T-helper 2 cell treated with Interferon-gamma antibody and Interleukin-4, amounts not matched to agents 100 ng/mL and 5 ng/mL, for 36 hours (primary cell): ENCODE data around the gene EEF2K. TPM values are rescaled to one million over a fixed set of nuclear protein-coding genes. Genes with fewer than 3 reads are reported as not detected.
"Not testable (repeated sequence)": the region's sequence is repeated elsewhere in the genome, so short reads cannot be mapped to it uniquely, and the experiment has no call there.

Experiments used
- intact Hi-C: fragments of 100-400 bp; cut with micrococcal nuclease; formaldehyde crosslinking; loops from one replicate; pipeline ENCODE4 v1.15.1; 2023
- total RNA-seq: library from RNA; stranded (reverse); gene quantifications from 2 replicates; pipeline ENCODE4 v1.2.3, GENCODE V29; 2022

EEF2K gene
- total RNA-seq, 1 donor from 2014 or later: 31.2 TPM

DNA sequence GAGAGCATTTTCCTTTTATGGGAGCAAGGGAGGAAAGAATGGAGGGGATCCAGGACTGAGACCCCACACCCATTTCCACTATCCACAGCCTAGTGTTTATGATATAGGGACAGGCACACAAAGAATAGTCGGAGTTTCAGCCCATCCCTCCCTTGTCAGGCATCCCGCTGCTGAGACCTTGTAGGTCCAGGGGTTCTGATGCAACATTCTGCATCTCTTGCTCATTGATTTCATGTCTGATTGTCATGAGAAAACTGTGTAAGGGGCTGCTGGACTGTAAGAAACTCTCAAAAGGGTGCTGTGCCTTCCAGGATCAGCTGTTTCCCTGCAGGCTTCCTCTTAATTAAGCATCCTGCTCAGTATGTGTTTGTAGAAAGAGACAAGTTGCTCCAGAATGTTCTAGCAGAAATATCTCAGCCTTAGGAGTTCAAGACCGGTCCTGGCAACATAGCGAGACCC, 85.8 kb downstream of the EEF2K start:
- intact Hi-C loops: no loop called here

- intact Hi-C loops: no loop called here
These were observed 86.2 kb downstream of the EEF2K start for GRCh38 chr16:22292320-22292719.

DNA sequence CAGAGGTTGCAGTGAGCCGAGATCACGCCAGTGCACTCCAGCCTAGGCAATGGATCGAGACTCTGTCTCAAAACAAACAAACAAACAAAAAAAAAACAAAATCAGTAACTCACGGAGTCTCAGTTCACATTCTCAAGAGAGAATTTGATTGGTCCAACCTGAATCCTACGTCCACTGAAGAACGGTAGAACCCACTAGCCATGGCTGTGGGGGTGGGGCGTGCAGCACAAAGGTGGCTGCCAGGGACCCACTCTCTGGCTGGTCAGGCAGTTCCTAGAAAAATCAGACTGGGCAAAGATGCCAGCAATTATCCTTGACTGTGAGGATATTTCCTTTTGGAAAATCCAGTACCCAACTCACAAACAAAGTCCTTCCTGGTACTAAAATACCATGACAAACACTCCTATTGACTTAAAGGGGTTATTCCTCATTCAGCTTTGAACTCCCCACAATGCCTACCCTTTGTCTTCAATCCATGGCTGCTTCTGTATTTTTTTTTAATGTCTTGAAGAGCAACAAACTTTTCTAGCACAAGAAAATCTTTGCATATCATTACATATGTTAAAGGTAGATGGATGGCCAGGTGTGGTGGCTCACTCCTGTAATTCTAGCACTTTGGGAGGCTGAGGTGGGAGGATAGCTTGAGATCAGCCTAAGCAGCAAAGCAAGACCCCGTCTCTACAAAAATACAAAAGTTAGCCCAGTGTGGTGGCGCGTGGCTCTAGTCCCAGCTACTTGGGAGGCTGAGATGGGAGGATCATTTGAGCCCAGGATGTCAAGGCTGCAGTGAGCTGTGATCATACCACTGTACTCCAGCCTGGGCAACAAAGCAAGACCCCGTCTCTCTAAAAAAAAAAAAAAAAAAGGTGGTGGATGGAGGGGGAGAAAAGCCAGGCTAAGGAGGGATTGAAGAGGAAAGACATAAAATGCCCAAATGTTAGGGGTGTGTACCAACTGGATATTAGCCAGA, 87.3 kb downstream of the EEF2K start:
- intact Hi-C loops: no loop called here

DNA sequence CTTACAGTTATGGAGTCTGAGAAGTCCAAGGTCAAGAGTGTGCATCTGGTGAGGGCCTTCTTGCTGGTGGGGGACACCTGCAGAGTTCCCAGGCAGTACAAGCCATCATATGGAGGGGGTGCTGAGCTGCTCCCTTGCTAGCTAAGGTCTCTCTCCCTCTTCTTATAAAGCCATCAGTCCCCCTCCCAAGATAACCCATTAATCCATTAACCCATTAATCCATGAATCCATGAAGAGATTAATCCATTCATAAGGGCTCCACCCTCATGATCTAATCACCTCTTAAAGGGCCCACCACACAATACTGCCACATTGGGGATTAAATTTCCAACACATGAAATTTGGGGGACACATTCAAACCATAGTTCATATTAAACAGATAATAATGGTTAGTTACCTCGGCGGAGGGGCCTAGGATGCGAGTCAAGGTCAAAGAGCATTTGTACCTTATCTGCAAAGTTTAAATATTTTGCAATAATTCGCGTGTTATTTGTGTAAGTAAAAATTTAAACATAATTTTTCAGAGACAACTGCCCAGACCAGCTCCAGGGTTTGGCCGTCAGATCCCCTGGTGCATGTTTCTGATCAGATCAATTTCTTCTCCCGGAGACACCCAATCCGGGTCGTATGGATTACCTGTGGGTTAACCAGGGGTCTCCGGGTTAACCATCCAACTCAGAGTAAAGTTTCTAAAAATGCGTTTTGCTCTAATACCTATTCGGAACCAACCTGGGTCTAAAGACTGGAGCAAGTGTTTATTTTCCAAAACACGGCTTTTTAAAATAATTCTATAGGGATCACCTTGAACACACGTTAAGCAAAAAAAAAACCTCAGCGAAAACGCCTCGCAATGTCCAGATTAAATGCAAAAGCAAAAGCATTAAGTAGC, 90.4 kb downstream of the EEF2K start:
- intact Hi-C loops: loop anchor here (1.0 to 5.0 kb wide), 8 partner anchors 55 to 649 kb away; partner anchors contain the start of genes CDR2, EEF2K, PDZD9 and UQCRC2

- intact Hi-C loops: loop anchor here (1.0 to 5.0 kb wide), 8 partner anchors 56 to 650 kb away; partner anchors contain the start of genes CDR2, EEF2K, PDZD9 and UQCRC2
These were observed 91.2 kb downstream of the EEF2K start, which contains the start of gene POLR3E for GRCh38 chr16:22297114-22297870. Gene POLR3E, plus strand, starts transcription at chr16:22297409. Its CDS starts 5,560 bp downstream, at chr16:22302969.

GRCh38 chr16:22297871-22298733, 92.0 kb downstream of the EEF2K start:
- intact Hi-C loops: loop anchor here (1.0 to 5.0 kb wide), 8 partner anchors 57 to 651 kb away; partner anchors contain the start of genes CDR2, EEF2K, PDZD9 and UQCRC2

GRCh38 chr16:22299036-22299435, 93.0 kb downstream of the EEF2K start:
- intact Hi-C loops: loop anchor here (5.0 kb wide), 2 partner anchors 347 to 652 kb away; partner anchors contain the start of gene UQCRC2

DNA sequence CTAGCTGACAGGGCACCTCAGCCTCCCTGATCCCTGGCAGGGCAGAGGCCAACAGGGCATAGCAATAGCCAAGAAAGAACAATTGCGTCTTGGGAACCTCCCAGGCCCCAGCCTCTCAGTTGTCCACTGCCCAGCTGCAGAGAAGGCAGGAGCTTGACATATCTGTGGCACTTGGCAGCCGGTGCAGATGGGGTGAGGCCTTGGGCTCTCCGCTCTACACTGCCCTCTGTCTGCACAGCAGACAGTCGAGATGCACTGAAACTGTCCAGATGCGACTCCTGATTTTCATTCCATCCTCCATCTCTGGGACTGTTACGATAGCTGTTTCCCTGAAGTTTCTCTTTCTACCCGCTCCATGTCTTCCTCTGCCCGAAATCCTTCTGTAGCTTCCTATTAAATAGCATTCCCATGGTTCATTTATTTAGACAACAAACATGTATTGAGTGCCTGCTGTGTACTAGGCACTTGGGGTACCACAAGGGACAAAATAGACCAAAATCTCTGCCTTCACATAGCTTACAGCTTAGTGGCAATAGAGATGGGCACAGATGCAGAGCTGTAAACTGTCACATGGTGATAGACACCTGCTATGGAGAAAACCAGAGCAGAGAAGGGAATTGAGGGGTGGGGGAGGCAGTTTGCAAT, 94.5 kb downstream of the EEF2K start:
- intact Hi-C loops: no loop called here

GRCh38 chr16:22301423-22301822, 95.3 kb downstream of the EEF2K start:
- intact Hi-C loops: not testable (repeated sequence)

DNA sequence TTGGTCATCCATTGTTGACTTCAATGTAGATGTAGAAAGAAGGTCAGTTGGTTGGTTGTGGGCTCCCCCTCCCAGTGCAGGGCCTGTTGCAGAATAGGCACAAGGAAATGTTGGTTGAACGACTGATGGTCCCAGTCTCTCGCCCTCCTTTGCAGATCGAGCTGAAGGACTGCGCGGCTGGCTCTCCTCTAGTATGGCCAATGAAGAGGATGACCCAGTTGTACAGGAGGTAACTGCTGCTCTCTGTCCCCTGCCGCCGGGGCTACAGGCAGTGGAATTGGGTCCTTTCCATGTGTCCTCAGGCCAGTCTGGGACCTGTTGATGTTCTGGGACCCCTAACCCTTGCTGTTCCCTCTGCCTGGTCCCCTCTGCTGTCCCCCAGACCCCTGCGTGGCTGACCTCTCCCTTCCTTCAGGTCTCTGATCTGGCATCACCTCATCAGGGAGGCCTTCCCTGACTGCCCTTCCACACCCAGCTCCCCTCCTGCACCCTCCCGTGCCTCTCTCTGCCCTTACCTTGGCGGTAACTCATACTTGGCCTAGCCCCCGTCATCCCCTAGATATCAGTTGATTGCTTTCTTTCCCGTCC, 96.8 kb downstream of the EEF2K start:
- intact Hi-C loops: no loop called here

GRCh38 chr16:22304411-22304810, 98.3 kb downstream of the EEF2K start:
- intact Hi-C loops: no loop called here

GRCh38 chr16:22306788-22307187, 100.7 kb downstream of the EEF2K start:
- intact Hi-C loops: no loop called here

DNA sequence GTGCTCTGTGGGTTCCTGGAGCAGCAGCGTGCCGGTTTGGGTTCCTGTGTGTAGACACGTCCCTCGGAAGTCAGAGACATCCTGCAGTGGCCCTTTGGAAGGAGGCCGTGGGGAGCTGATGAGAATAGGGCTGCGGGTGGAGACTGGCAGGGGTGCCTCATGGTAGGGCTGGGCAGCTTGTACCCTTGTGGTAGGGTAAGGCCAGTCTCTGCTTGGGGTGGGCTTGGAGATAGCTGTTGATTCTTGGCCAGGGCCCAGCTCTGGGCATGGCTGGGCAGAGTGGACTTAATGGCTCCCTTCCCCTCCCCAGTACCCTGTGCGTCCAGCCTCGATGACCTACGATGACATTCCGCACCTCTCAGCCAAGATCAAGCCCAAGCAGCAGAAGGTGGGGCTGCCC, 101.8 kb downstream of the EEF2K start:
- intact Hi-C loops: no loop called here

GRCh38 chr16:22308824-22309520, 102.9 kb downstream of the EEF2K start:
- intact Hi-C loops: no loop called here

DNA sequence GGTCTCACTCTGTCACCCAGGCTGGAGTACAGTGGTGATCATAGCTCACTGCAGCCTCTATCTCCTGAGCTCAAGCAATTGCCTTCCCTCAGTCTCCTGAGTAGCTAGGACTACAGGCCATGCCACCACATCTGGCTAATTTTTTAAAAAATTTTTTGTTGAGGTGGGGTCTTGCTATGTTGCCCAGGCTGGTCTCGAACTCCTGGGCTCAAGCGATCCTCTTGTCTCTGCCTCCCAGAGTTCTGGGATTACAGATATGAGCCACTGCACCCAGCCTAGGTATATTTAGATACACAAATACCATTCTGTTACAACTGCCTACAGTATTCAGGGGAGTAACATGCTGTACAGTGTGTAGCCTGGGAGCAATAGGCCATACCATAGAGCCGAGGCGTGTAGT, 105.4 kb downstream of the EEF2K start:
- intact Hi-C loops: loop anchor here (10.0 kb wide), 1 partner anchor 1137 kb away; no protein-coding TSS in a partner anchor

DNA sequence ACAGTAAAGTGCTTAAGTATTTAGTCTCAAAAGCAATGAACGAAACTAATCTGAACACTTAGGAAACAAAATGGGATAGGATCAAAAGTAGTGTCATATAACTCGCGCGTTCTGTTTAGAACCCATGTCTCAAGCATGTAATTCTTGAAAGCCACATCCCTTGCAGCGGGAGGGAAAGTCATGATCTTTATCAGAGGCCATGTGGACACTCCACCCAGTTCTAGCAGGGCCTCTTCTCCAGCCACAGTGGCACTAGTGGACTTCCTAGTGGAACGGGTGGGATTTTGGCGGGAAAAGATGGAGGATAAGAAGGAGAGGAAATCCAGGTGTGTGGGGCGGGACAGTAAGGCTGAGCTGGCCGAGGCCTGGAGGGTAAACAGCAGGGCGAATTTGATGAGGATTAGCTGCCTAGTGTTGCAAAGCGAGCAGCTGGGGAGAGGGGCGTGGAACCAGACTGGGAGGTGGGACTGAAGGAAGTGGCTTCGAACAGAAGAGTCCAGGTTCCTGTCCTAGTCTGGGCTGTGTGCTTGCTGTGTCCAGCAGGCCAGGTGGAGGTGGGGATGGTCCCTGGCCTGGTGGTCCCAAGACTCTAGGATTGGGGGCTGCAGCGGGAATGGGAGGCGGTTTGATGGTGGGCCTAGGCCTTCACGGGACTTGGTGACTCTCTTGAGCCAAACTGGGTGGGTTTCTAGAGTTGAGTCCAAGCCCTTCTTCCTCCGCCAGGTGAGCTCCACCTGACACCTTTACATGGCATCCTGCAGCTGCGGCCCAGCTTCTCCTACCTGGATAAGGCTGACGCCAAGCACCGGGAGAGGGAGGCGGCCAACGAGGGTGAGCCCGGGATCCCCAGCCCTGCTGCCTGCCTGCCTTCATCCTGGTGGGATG, 107.1 kb downstream of the EEF2K start:
- intact Hi-C loops: loop anchor here (10.0 kb wide), 1 partner anchor 1138 kb away; no protein-coding TSS in a partner anchor
